HepG2 (cell line): Measurements from ENCODE around the gene STRADB. TPM values are rescaled to one million over a fixed set of nuclear protein-coding genes. Genes with fewer than 3 reads are reported as not detected.

ENCODE experiments used
- ATAC-seq: fragments of 200-7000 bp; cut with Tn5 transposase; 3 replicates; pipeline ENCODE4 v1.9.1; 2020; ENCODE audit warnings: mild to moderate bottlenecking, moderate library complexity
- BruUV-seq: library from RNA; stranded (reverse); fragments of 400-500 nt; replicated peaks from 2 replicates; lab custom pipeline; 2021; lab: Mats Ljungman, UMichigan
- CTCF ChIA-PET: fragments of 300-600 bp; formaldehyde crosslinking; extraction: SDS; loops from one replicate; lab custom pipeline; 2021; ENCODE audit warnings: low total read pairs, inconsistent platforms, low intra/inter-chr PET ratio; lab: Yijun Ruan, JAX
- POLR2A ChIA-PET: fragments of 350-600 bp; sonication (Branson Sonifier 250); formaldehyde crosslinking; loops from one replicate; lab custom pipeline; 2020; ENCODE audit warnings: antibody characterized with exemption, inconsistent platforms; lab: Yijun Ruan, JAX
- DNase-seq: peaks from one replicate; pipeline ENCODE4 v3.0.0-alpha.2; 2015; ENCODE audit warnings: low spot score
- FAIRE-seq: peaks from 3 replicates; lab custom pipeline; 2011; peaks lifted over from hg19 to GRCh38; lab: Jason Lieb, UNC
- H2AFZ ChIP-seq: one replicate; pipeline ENCODE4 v1.6.1; 2011; ENCODE audit warnings: low read length, inconsistent platforms
- H3K27ac ChIP-seq: fragments of 300-600 bp; 3 replicates; pipeline ENCODE4 v1.8.0; 2011; ENCODE audit warnings: mixed run types, mild to moderate bottlenecking, mixed read lengths, low read length, inconsistent platforms; ENCODE audit not compliant: insufficient read depth; ENCODE audit errors: extremely low read length
- H3K27me3 ChIP-seq, 2 experiments: fragments of 200-600 bp in 1 of 2; 2 replicates in 1 of 2; 3 replicates in 1 of 2; pipeline versions ENCODE4 v1.6.0 to v1.8.0; 2011; ENCODE audit warnings: low read length in 2 of 2, mild to moderate bottlenecking in 2 of 2, moderate library complexity in 2 of 2, inconsistent platforms in 1 of 2; ENCODE audit not compliant: insufficient read depth in 2 of 2, control insufficient read depth in 1 of 2
- H3K36me3 ChIP-seq, 2 experiments: fragments of 200-600 bp in 1 of 2; replicated peaks in 1 of 2; 2 replicates in 1 of 2; 3 replicates in 1 of 2; pipeline versions ENCODE4 v1.5.1 to v1.8.0; 2011; ENCODE audit warnings: low read length in 2 of 2, inconsistent platforms in 1 of 2; ENCODE audit not compliant: insufficient read depth in 2 of 2, control insufficient read depth in 1 of 2
- H3K4me1 ChIP-seq: 2 replicates; pipeline ENCODE4 v1.5.1; 2012; ENCODE audit warnings: low read length, inconsistent platforms; ENCODE audit not compliant: insufficient read depth
- H3K4me2 ChIP-seq: 2 replicates; pipeline ENCODE4 v1.6.0; 2011; ENCODE audit warnings: low read depth, low read length, inconsistent platforms
- H3K4me3 ChIP-seq, 3 experiments: fragments of 200-600 bp in 1 of 3; sonication (generic), shearing (Covaris generic) in 1 of 3; replicated peaks in 1 of 3; 2 replicates each; pipeline ENCODE4 v1.5.1; 2011 to 2016; ENCODE audit warnings: low read length in 3 of 3, inconsistent platforms in 2 of 3, low read depth in 2 of 3, mild to moderate bottlenecking in 2 of 3, control low read depth in 1 of 3, mixed read lengths in 1 of 3; ENCODE audit not compliant: insufficient read depth in 1 of 3
- H3K79me2 ChIP-seq: one replicate; pipeline ENCODE4 v1.6.1; 2011; ENCODE audit warnings: low read length, inconsistent platforms; ENCODE audit not compliant: insufficient read depth
- H3K9ac ChIP-seq: 2 replicates; pipeline ENCODE4 v1.6.0; 2011; ENCODE audit warnings: mild to moderate bottlenecking, low read depth, low read length, inconsistent platforms; ENCODE audit not compliant: insufficient read depth
- H3K9me3 ChIP-seq: 2 replicates; pipeline ENCODE4 v1.5.1; 2012; ENCODE audit warnings: mild to moderate bottlenecking, low read length
- H4K20me1 ChIP-seq: 2 replicates; pipeline ENCODE4 v1.6.0; 2011; ENCODE audit warnings: inconsistent platforms, mild to moderate bottlenecking, low read length, moderate library complexity; ENCODE audit not compliant: insufficient read depth
- PCBP1 ChIP-seq: fragments of 200-400 bp; formaldehyde crosslinking; IDR thresholded peaks from 2 replicates; pipeline ENCODE4 v1.6.1; 2017; ENCODE audit warnings: mild to moderate bottlenecking, low read depth, low read length, borderline replicate concordance
- RAD51 ChIP-seq: fragments of 450-650 bp; IDR thresholded peaks from 2 replicates; pipeline ENCODE4 v1.6.1; 2016; ENCODE audit warnings: borderline replicate concordance
- TSC22D2 ChIP-seq: sonication (generic); formaldehyde crosslinking; IDR thresholded peaks from 2 replicates; pipeline ENCODE4 v1.5.1; 2020; ENCODE audit warnings: missing genetic modification reagents, mild to moderate bottlenecking, borderline replicate concordance
- YEATS4 ChIP-seq: sonication (generic); formaldehyde crosslinking; IDR thresholded peaks from 2 replicates; pipeline ENCODE4 v1.4.0; 2020; ENCODE audit warnings: missing genetic modification reagents, borderline replicate concordance
- ZFX ChIP-seq: sonication (generic); formaldehyde crosslinking; IDR thresholded peaks from 2 replicates; pipeline ENCODE4 v1.4.0; 2020; ENCODE audit warnings: mild to moderate bottlenecking, low read depth, missing genetic modification reagents, moderate library complexity
- ZMAT3 ChIP-seq: sonication (generic); formaldehyde crosslinking; conservative IDR thresholded peaks from 2 replicates; pipeline ENCODE4 v1.7.0; 2021; ENCODE audit warnings: missing genetic modification reagents
- ZNF225 ChIP-seq: sonication (generic); formaldehyde crosslinking; IDR thresholded peaks from 2 replicates; pipeline ENCODE4 v1.4.0; 2020; ENCODE audit warnings: mild to moderate bottlenecking, missing genetic modification reagents
- ZNF7 ChIP-seq: IDR thresholded peaks from 2 replicates; pipeline ENCODE4 v1.6.1; 2016; ENCODE audit warnings: missing biosample characterization, missing genetic modification reagents
- ZNF724P ChIP-seq: sonication (generic); formaldehyde crosslinking; IDR thresholded peaks from 2 replicates; pipeline ENCODE4 v1.8.0; 2022; ENCODE audit warnings: missing genetic modification reagents, borderline replicate concordance
- WGBS: methylation state at CpG from one replicate; pipeline ENCODE4 v1.1.6; 2017; ENCODE audit warnings: low lambda C conversion rate; 5-methylcytosine and 5-hydroxymethylcytosine counted together
- in situ Hi-C: cut with HindIII; loops from 2 replicates; pipeline ENCODE4 v1.10.0; 2017; ENCODE audit warnings: low pct_unique_long_range_greater_than_20kb; ENCODE audit not compliant: extremely low pct_ligation_motif_present
- intact Hi-C: fragments of 100-400 bp; cut with micrococcal nuclease; formaldehyde crosslinking; loops from one replicate; pipeline ENCODE4 v1.10.0; 2022; ENCODE audit not compliant: unreplicated experiment
- polyA plus RNA-seq, 8 experiments: library from polyadenylated mRNA; depleted of rRNA in 3 of 8; stranded (reverse) in 7 of 8; unstranded in 1 of 8; fragments of >200 nt; fragmentation: Illumina TruSeq in 4 of 8; extraction: Trizol in 4 of 8; gene quantifications; 2 replicates each; pipeline versions ENCODE4 v1.2.1 to v1.2.3, GENCODE V29; 2011 to 2016; ENCODE audit warnings: low read depth in 4 of 8, missing spikeins in 1 of 8, mixed read lengths in 1 of 8; ENCODE audit not compliant: insufficient read depth in 1 of 8
- total RNA-seq, 5 experiments: library from RNA; depleted of rRNA; stranded (reverse); fragments of >200 nt; fragmentation: Illumina TruSeq; extraction: Trizol; gene quantifications; 2 replicates each; pipeline ENCODE4 v1.2.3, GENCODE V29; 2016; ENCODE audit warnings: low read depth in 1 of 5

Gene STRADB
- total and polyA plus RNA-seq, 2 of the 13 experiments (the other 11 are each of a cell fraction or from before 2014, with no cell fraction given), result 34.1 to 66.6 TPM

DNA sequence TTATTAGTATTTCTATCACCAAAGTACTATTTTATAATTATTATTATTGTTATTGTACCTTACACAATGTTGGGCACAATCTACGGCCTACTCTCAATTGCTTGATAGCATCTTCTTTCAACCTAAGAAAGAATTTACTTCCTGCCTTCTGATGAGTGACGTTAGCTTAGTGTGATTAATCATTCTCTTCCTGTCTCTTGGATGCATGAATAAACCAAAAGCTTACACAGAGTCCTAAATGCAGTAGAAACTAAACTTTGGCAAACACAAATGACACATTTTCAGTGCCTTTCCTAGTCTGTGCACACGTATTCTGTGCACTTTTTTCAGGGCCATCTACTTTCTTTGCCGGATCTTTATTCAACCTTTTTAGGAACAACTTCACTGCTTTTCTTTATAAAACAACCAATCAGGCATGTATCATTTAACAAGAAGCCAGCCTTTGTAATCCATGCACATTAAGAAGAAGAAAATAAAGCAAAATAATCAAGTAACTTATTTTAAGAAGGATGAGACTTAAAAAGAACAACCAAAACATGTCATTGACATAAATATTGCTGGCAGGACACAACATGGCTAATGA, 19.4 kb upstream of the STRADB start:
- Histone ChIP-seq H3K36me3 (no peaks in the 10 kb centered on the region), H3K4me1 (peaks cover 55% of the 10 kb centered on the region), H3K9me3 (no peaks in the 10 kb centered on the region), H3K79me2 (peaks cover 7% of the 10 kb centered on the region), H3K27ac (no peak overlapping the region), H2AFZ (no peak overlapping the region), H3K9ac (no peak overlapping the region), H3K4me3 (no peak overlapping the region), H4K20me1 (no peaks in the 10 kb centered on the region), H3K27me3 (no peaks in the 10 kb centered on the region), H3K4me2 (no peak overlapping the region)
- TF ChIP-seq YEATS4 (CRISPR knock-in tag) (no peak), ZNF7 (CRISPR knock-in tag) (0 out of 2 replicates have a peak, but pooled peaks have one; percentile 43), TSC22D2 (CRISPR knock-in tag) (no peak), ZNF724P (CRISPR knock-in tag) (no peak), ZMAT3 (no peak), ZNF225 (CRISPR knock-in tag) (no peak), PCBP1 (no peak)
- in situ Hi-C loops, result no loop called here
- no peak for FAIRE-seq
- ATAC-seq, result no peak
- intact Hi-C loops, result no loop called here
- POLR2A ChIA-PET, result interaction anchor here (0.9 kb wide), 1 partner anchor 19 kb away, joined by 3 read pairs; the partner anchor contains the start of genes STRADB and TRAK2
- CTCF ChIA-PET, result no interaction called here
- BruUV-seq, result no TSS peak
- WGBS, result 84% methylated on average over 4 of the region's 4 CpGs
- DNase-seq, result peak; percentile 32

DNA sequence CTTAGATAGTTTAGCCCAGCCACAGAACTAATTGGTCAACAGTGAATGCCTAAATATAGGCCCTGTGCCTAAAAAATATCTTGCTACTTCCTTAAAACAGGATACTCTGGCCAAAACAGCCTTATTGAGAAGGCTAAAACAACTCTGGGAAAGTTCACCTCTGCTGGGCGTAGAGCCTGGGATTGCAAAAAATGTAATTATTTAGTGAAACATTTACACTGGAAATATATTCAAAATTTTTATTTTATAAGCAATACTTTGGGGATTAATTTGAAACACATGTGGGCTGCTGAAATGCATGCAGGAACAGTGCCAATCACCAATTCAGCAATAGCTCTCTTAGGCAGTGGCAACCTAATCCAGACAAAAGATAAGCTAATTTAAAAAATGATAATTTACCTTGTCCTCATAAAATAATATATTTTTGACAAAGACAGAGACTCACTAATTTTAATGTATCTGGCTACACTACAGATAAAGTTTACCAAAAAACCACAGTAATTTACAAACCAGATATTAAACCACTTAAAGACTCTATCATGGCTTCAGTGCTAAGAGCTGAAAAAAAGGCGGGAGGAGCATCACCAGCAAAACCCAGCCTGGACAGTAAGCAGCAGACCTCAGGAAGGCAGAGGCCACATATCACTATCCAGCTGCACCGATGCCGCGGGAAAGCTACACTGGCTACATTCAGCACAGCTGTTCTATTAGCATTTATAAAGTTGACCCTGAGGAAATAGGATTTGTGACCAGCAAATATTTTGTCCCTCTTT, 18.7 kb upstream of the STRADB start:
- no peak overlapping the region for H3K9ac ChIP-seq
- H3K36me3 ChIP-seq, result no peaks in the 10 kb centered on the region
- H3K4me2 ChIP-seq, result no peak overlapping the region
- H3K4me1 ChIP-seq, result peaks cover 55% of the 10 kb centered on the region
- ATAC-seq (peak; percentile 72), DNase-seq (no peak), FAIRE-seq (no peak)
- H3K27ac ChIP-seq, result peak overlapping the region; percentile 9
- no peaks in the 10 kb centered on the region for H3K27me3 ChIP-seq
- WGBS, result 95% methylated on average over 5 of the region's 5 CpGs
- TF ChIP-seq ZFX (CRISPR knock-in tag), result 0 out of 2 replicates have a peak, but pooled peaks have one; percentile 7
- TF ChIP-seq RAD51, result no peak
- no peak overlapping the region for H2AFZ ChIP-seq
- peaks cover 7% of the 10 kb centered on the region for H3K79me2 ChIP-seq
- no TSS peak for BruUV-seq
- no peak overlapping the region for H3K4me3 ChIP-seq
- in situ Hi-C loops, result no loop called here
- intact Hi-C loops, result no loop called here
- ChIA-PET POLR2A (interaction anchor here (0.8 kb wide), 1 partner anchor 19 kb away, joined by 4 read pairs; the partner anchor contains the start of genes STRADB and TRAK2), CTCF (no interaction called here)
- H4K20me1 ChIP-seq, result no peaks in the 10 kb centered on the region
- no peaks in the 10 kb centered on the region for H3K9me3 ChIP-seq
